ENCODE data around the gene IKZF3.
"Not testable (repeated sequence)": the region's sequence is repeated elsewhere in the genome, so short reads cannot be mapped to it uniquely, and the experiment has no call there.

The IKZF3 gene

DNA sequence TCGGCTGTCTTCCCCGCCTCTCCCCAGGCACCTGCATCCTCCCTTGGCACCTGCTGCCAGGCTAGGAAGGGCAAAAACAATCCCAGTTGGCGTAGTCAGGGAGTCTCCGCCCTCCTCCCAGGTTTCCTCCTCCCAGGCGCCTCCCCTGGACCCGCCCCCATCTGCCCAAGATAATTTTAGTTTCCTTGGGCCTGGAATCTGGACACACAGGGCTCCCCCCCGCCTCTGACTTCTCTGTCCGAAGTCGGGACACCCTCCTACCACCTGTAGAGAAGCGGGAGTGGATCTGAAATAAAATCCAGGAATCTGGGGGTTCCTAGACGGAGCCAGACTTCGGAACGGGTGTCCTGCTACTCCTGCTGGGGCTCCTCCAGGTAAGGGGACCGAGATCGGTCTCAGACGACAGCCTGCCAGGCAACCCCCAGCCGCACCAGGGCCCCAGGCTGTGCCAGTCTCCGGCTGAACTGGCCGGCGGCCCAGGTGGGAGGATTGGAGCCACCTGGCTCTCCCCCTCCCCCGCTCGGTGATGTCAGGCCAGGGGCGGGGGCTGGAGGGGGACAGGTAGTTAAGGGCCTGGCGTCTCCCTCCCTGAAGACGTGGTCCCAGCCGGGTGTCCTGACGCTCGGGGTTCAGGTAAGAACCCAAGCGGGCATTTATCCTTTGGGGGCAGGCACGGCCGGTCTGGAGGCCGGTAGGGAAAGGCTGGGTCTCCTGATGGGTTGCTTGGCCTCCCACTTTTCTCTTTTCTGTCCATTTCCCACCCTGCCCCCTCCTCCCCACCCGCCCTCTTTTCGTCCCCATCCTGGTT, 126.1 kb downstream of the IKZF3 start, which contains the start of gene GRB7:
Gene GRB7 (plus strand): TSS at position 179 of the 808 bp plus-strand sequence. CDS start 4,364 bp downstream, outside the sequence.
- no peak for DNase-seq

DNA sequence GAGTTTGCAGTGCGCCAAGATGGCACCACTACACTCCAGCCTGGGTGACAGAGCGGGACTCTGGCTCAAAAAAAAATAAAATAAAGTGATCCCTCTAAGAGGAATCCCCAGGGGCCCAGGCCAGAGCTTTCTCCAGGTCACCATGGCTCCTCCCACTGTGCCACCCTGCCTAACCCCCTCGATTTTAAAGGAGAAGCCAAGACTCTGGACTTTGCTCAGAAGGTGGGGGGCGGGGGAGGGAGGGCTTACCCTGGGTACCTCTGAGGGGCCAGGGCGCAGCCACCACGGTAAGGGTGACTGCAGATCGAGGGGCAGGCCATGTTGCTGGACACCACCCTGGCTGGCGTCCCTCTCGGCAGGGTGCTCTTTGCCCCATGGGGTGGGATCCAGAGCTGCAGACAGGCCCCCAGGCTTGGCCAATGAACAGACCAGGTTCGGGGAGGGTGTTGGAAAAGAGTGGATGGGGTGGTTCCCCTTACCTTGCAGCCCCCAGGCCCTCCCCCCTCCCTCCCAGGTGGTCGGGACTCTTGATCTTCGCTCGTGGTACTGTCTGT, 126.8 kb downstream of the IKZF3 start:
- DNase-seq, result no peak

DNA sequence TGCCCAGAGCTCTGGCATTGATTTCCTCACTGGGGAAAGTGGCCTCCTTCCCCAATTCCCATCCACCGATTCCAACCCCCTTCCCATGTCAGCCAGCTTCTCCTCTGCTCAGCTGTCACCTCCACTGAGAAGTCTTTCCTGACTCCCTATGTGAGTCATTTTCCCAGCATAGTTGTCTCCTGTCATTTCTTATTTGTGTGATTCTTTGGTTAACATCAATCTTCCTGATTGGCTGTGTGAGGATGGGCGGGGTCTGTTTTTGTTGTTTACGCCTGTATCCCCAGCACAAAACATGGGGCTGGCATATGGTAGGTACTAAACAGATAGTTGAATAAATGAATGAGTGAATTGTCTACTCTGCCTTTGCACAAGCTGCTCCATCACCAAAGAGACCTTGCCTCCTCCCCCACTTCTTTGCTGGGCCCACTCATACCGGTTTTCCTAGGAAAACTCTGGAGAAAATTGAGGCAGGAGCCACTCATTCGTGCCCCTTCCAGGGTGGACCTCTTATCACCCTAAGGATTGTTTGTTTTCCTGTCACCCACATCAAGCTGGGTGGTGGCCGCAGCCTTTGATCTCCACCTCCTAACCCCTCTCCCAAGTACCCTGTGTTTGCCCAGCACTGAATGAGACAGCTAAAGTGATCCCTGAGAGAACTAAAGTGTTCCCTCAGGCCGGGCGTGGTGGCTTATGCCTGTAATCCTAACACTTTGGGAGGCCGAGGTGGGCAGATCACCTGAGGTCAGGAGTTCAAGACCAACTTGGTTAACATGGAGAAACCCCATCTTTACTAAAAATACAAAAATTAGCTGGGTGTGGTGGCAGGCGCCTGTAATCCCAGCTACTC, 127.6 kb downstream of the IKZF3 start:
- no peak for DNase-seq

DNA sequence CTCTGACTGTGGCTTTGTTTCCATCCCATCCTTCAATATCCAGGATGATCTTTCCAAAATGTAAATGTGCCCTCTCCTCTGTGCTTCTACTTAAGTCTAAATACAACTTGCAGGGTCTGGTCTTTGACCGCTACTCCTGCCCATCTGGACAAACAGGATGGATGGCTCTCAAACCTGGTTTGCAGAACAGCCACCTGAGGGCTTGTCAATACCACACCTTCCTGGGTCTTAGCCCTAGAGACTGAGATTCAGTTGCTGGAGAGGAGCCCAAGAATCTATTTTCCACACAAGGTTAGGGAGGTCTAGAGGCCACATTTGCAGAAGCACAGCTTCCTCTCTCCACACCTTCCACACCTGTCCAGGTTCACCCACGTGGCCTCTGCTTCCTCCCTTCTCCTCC, 128.2 kb downstream of the IKZF3 start:
- DNase-seq, result no peak

DNA sequence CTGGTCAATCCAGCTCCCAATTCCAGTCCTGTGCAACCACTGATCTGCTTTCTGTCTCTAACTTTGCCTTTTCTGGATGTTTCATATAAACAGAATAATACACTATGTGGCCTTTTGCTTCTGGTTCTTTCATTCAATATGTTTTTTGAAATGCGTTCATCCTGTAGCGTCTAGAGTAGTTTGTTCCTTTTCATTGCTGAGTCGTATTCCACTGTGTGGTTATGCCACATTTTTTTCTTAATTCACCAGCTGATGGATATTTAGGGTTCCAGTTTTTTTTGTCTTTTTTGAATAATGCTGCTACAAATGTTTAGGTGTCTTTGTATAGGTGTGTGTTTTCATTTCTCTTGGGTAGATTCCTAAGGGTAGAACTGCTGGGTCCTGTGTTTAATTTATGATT, 131.5 kb downstream of the IKZF3 start:
- DNase-seq, result no peak

DNA sequence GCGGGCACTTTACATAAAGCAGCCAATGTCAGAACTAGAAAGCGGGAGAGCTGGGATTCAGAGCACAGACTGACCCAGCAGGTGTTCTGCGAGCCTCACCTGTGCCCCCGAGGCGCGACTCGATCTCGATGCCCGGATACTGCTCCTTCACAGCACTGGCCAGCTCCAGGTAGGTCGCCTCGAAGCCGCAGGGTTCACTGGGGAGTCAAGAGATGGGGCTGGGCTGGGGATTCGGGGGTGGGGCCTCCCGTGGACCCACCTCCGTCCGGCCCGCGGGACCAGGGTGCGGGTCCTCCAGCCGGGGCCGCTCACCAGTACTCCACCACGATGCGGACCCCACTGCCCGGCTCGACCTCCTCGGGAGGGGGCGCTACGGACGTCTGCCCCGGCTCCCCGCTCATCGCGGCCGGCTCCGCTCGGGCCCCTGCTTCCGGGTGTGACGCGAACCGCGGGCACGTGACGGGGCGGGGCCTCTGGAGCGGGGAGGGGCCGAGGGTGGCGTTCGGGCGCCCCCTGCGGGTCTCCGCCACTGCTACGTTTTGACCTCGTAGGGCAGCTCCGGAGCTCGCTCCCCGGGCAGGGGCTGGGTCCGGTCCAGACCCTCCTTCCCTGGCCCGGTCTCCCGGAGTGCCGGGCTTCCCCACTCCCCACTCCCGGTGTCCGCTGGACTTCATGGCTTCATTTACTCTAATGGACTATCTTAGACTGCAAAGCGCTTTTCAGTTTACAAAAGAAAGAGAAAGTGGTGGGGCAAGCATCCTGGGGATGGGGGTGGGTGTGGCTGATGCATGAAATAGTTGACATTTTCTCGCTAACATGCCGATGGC, 133.8 kb downstream of the IKZF3 start, which contains the start of gene MIEN1:
Gene MIEN1 (minus strand): TSS at position 438 of the 827 bp plus-strand sequence. CDS start 37 bp downstream, at position 401.
- DNase-seq, result peak; percentile 93

DNA sequence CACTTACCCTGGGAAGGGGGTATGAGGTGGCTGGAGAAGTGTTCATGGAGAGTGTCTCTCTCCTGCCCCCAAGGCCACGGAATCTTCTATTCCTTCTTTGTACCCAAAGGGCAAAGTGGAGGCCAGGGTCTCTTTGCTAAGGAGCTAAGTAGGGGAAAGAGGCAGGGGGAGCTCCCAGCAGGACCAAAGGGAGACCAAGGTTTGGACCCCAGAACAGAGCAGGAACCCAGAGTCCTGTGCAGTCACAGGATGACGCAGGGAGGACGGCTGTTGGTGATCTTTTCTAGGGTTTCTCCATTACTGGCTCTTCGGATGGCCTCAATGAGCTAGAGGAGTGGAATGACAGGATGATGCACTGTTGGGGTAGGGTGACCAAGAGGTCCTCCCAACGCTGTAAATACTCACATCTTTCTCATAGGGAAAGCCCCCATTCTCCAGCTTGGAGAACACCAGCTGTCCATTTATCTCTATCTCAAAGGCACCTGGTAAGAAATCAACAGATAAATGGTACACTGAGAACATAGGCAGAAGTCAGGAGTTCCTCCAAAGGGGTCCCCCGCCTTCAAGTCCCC, 134.7 kb downstream of the IKZF3 start:
- DNase-seq, result no peak

DNA sequence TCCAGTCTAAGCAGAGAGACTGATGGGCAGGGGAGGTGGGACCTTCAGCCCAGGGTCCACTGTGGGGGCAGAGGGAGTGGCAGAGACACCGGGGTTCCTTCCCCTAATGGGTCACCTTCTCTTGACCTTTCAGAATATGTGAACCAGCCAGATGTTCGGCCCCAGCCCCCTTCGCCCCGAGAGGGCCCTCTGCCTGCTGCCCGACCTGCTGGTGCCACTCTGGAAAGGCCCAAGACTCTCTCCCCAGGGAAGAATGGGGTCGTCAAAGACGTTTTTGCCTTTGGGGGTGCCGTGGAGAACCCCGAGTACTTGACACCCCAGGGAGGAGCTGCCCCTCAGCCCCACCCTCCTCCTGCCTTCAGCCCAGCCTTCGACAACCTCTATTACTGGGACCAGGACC, 136.6 kb downstream of the IKZF3 start:
- no peak for DNase-seq

DNA sequence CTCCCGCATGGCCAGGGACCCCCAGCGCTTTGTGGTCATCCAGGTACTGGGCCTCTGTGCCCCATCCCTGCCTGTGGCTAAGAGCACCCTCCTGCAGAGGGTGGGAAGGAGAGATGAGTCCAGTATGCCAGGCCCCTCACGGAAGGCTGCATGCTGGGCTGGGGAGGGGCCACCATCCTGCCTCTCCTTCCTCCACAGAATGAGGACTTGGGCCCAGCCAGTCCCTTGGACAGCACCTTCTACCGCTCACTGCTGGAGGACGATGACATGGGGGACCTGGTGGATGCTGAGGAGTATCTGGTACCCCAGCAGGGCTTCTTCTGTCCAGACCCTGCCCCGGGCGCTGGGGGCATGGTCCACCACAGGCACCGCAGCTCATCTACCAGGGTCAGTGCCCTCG, 137.5 kb downstream of the IKZF3 start:
- DNase-seq, result no peak

DNA sequence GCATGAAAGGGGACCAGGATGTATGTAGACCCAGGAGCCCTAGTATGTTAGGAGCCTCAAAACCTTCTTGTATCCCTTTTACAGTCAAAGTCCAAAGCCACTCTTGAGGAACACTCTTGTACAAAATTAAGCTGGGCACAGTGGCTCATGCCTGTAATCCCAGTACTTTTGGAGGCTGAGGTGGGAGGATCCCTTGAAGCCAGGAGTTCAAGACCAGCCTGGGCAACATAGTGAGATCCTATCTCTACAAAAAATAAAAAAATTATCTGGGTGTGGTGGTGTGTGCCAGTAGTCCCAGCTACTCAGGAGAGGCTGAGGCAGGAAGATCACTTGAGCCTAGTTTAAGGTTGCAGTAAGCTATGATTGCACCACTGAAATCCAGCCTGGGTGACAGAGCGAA, 138.2 kb downstream of the IKZF3 start:
- not testable (repeated sequence) for DNase-seq

DNA sequence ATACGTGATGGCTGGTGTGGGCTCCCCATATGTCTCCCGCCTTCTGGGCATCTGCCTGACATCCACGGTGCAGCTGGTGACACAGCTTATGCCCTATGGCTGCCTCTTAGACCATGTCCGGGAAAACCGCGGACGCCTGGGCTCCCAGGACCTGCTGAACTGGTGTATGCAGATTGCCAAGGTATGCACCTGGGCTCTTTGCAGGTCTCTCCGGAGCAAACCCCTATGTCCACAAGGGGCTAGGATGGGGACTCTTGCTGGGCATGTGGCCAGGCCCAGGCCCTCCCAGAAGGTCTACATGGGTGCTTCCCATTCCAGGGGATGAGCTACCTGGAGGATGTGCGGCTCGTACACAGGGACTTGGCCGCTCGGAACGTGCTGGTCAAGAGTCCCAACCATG, 139.4 kb downstream of the IKZF3 start:
- DNase-seq, result no peak

DNA sequence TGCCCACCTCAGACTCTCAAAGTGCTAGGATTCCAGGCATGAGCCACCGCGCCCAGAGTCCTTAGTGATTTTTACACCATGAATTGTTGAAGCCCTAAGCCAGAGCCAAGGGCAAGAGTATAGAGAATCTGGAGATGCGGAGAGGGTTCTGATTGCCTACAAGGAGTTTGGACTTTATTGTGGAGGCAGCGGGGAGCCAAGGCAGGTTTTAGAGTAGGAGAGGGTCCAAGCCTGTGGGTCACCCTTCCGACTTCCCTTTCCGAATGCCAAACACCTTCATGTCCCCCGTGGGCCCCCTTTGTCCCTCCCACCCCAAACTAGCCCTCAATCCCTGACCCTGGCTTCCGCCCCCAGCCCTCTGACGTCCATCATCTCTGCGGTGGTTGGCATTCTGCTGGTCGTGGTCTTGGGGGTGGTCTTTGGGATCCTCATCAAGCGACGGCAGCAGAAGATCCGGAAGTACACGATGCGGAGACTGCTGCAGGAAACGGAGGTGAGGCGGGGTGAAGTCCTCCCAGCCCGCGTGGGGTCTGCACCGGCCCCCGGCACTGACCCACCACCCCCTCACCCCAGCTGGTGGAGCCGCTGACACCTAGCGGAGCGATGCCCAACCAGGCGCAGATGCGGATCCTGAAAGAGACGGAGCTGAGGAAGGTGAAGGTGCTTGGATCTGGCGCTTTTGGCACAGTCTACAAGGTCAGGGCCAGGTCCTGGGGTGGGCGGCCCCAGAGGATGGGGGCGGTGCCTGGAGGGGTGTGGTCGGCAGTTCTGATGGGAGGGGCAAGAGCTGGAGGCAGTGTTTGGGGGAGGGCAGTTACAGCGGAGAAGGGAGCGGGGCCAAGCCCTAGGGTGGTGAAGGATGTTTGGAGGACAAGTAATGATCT, 140.9 kb downstream of the IKZF3 start:
- DNase-seq, result no peak

DNA sequence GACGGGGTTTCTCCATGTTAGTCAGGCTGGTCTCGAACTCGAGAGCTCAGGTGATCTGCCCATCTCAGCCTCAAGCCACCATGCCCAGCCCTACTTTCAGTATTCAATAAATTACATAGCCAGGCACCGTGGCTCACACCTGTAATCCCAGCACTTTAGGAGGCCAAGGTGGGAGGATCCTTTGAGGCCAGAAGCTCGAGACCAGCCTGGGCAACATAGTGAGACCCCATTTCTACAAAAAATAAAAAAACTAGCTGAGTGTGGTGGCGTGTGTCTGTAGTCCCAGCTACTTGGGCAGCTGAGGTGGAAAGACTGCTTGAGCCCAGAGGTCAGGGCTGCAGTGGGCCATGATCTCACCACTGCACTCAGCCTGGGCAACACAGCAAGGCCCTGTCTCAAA, 142.0 kb downstream of the IKZF3 start:
- DNase-seq, result no peak

DNA sequence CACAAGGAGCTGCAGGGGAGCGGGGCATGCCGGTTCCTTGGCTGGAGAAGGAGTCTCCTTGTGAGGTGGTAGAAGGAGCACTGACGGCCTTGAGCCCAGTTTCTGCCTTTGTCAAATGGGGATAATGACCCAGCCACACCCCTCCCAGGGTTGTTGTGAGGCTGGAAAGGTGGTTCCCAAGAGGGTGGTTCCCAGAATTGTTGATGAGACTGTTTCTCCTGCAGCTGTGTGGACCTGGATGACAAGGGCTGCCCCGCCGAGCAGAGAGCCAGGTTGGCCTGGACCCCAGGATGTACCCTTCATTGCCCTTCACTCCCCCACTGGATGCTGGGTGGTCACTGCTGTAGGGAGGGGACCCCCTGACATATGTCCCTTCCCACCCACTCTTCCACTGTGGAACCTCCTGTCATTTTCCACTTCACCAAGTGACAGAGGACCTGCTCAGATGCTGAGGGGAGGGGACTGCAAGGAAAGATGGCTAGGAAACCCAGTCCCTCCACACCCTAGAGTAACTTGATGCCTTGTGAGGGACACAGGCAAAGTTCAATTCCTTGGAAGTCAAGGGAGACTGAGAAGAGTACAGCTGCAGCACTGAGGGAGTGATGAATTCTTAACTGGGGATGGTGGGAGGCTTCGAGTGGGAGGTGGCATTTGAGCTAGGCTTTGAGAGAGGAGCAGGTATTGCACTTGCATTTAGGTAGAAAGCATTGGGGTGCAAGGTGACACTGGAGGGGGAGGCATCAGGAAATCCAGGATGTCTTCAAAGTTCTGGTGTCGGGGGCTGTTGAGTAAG, 144.4 kb downstream of the IKZF3 start:
- no peak for DNase-seq

DNA sequence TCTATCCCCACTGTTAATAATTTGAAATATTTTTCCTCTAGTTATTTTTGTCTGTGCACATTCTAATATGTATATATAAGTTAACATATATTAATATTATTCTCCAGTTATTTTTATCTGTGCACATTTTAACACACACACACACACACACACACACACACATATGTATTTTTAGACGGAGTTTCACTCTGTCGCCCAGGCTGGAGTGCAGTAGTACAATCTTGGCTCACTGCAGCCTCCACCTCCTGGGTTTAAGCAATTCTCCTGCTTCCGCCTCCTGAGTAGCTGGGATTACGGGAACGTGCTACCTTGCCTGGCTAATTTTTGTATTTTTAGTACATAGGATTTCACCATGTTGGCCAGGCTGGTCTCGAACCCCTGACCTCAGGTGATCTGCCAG, 146.5 kb downstream of the IKZF3 start:
- no peak for DNase-seq

DNA sequence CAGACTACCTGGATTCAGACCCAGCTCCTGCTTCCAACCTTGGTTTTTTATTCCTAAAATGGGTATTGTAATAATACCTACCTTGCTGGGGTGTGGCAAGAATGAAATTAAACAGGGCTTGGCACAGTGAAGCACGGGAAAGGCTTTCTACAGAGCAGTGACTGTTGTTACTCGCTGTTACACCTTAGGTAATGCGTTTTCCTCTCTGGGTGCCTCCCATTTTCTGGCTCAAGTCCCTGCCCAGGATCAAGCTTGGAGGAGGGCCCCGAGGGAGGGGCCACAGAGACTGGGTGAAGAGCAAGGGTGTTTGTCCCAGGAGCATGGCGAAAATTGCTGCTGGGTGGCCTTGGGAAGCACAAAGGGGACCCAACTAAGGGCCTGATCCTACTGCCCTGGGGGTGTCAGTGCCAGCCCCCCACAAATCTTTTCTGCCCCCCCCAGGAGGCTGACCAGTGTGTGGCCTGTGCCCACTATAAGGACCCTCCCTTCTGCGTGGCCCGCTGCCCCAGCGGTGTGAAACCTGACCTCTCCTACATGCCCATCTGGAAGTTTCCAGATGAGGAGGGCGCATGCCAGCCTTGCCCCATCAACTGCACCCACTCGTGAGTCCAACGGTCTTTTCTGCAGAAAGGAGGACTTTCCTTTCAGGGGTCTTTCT, 147.1 kb downstream of the IKZF3 start:
- DNase-seq, result no peak

DNA sequence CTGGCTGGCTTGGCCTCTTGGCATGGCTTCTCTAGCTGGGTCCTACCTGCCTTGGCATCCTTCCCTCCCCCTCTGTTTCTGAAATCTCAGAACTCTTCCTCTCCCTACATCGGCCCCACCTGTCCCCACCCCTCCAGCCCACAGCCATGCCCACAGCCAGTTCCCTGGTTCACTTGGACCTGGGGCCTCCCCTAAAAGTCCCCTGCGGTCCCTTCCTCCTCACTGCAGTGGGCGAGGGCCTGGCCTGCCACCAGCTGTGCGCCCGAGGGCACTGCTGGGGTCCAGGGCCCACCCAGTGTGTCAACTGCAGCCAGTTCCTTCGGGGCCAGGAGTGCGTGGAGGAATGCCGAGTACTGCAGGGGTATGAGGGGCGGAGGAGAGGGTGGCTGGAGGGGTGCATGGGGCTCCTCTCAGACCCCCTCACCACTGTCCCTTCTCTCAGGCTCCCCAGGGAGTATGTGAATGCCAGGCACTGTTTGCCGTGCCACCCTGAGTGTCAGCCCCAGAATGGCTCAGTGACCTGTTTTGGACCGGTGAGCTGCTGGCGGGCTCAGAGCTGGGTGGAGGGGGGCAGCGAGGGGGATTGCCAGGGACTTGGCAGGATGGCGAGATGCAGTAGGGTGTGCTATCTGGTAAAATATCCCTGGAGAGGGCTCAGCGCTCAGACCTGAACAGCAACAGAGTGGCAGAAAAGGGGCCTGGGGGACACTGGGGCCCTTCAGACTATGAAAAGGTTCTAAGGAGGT, 147.9 kb downstream of the IKZF3 start:
- DNase-seq, result no peak

DNA sequence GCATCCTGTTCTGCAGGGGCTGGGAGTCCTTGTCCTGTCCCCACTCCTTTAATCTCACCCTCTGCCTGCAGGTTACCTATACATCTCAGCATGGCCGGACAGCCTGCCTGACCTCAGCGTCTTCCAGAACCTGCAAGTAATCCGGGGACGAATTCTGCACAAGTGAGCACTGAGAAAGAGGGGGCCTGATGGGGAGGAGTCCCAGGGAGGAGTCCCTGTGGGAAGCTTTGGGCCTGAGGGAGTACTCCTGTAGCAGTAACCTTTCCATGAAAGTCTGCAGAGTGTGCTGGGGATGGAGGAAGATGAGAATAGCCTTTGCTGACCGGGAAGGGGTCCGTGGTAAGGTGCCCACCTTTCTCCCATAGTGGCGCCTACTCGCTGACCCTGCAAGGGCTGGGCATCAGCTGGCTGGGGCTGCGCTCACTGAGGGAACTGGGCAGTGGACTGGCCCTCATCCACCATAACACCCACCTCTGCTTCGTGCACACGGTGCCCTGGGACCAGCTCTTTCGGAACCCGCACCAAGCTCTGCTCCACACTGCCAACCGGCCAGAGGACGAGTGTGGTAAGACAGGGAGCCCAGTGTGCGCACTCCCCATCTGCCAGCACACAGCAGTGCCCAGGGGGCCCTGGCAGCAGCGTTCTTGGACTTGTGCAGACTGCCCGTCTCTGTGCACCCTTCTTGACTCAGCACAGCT, 148.6 kb downstream of the IKZF3 start:
- no peak for DNase-seq
